NCI-H1930 (cell line): ENCODE data around the gene TRHDE.

Source experiments
- DNase-seq, 2 experiments: peaks; one replicate each; lab custom pipeline; 2025; lab: John Stamatoyannopoulos, UW

TRHDE gene

GRCh38 chr12:72273851-72274351 is 1.7 kb downstream of the TRHDE start:
- no peak for DNase-seq

GRCh38 chr12:72274931-72275330 is 2.8 kb downstream of the TRHDE start:
- no peak for DNase-seq

- DNase-seq: no peak
Observed at GRCh38 chr12:72275526-72275925, 3.4 kb downstream of the TRHDE start.

- no peak for DNase-seq
Observed at GRCh38 chr12:72276181-72276805, 4.1 kb downstream of the TRHDE start.

- no peak for DNase-seq
Observed at GRCh38 chr12:72277415-72277814, 5.2 kb downstream of the TRHDE start.

- DNase-seq: no peak
Observed at GRCh38 chr12:72278894-72279293, 6.7 kb downstream of the TRHDE start.

- DNase-seq: no peak
Observed at GRCh38 chr12:72281126-72281525, 9.0 kb downstream of the TRHDE start.

- no peak for DNase-seq
Observed at GRCh38 chr12:72282721-72283120, 10.6 kb downstream of the TRHDE start.

- DNase-seq: no peak
Observed at GRCh38 chr12:72285861-72286260, 13.7 kb downstream of the TRHDE start.

GRCh38 chr12:72286526-72286925 is 14.4 kb downstream of the TRHDE start:
- DNase-seq: no peak

GRCh38 chr12:72288436-72288835 is 16.3 kb downstream of the TRHDE start:
- DNase-seq: no peak

GRCh38 chr12:72288911-72289310 is 16.7 kb downstream of the TRHDE start:
- no peak for DNase-seq

GRCh38 chr12:72289633-72290032 is 17.5 kb downstream of the TRHDE start:
- DNase-seq: no peak

- no peak for DNase-seq
Observed at GRCh38 chr12:72291175-72291574, 19.0 kb downstream of the TRHDE start.

GRCh38 chr12:72293701-72294100 is 21.5 kb downstream of the TRHDE start:
- no peak for DNase-seq

- DNase-seq: no peak
Observed at GRCh38 chr12:72295101-72295500, 22.9 kb downstream of the TRHDE start.

- DNase-seq: no peak
Observed at GRCh38 chr12:72295744-72296143, 23.6 kb downstream of the TRHDE start.

GRCh38 chr12:72296389-72296788 is 24.2 kb downstream of the TRHDE start:
- no peak for DNase-seq

GRCh38 chr12:72297666-72298065 is 25.5 kb downstream of the TRHDE start:
- DNase-seq: no peak

- no peak for DNase-seq
Observed at GRCh38 chr12:72300728-72301127, 28.6 kb downstream of the TRHDE start.

- no peak for DNase-seq
Observed at GRCh38 chr12:72304751-72305150, 32.6 kb downstream of the TRHDE start.

- no peak for DNase-seq
Observed at GRCh38 chr12:72307229-72307628, 35.1 kb downstream of the TRHDE start.

- no peak for DNase-seq
Observed at GRCh38 chr12:72311946-72312345, 39.8 kb downstream of the TRHDE start.

- no peak for DNase-seq
Observed at GRCh38 chr12:72313806-72314205, 41.6 kb downstream of the TRHDE start.
